Bronchial smooth muscle cell (primary cell): ENCODE measurements around the gene RBP7. TPM values are rescaled to one million over a fixed set of nuclear protein-coding genes. Genes with fewer than 3 reads are reported as not detected.

Experiments
- total RNA-seq: library from RNA; depleted of rRNA; stranded (reverse); fragments of >200 nt; gene quantifications from 2 replicates; pipeline ENCODE4 v1.2.1, GENCODE V29; 2014

RBP7 gene
- not detected in 2 replicates for total RNA-seq

DNA sequence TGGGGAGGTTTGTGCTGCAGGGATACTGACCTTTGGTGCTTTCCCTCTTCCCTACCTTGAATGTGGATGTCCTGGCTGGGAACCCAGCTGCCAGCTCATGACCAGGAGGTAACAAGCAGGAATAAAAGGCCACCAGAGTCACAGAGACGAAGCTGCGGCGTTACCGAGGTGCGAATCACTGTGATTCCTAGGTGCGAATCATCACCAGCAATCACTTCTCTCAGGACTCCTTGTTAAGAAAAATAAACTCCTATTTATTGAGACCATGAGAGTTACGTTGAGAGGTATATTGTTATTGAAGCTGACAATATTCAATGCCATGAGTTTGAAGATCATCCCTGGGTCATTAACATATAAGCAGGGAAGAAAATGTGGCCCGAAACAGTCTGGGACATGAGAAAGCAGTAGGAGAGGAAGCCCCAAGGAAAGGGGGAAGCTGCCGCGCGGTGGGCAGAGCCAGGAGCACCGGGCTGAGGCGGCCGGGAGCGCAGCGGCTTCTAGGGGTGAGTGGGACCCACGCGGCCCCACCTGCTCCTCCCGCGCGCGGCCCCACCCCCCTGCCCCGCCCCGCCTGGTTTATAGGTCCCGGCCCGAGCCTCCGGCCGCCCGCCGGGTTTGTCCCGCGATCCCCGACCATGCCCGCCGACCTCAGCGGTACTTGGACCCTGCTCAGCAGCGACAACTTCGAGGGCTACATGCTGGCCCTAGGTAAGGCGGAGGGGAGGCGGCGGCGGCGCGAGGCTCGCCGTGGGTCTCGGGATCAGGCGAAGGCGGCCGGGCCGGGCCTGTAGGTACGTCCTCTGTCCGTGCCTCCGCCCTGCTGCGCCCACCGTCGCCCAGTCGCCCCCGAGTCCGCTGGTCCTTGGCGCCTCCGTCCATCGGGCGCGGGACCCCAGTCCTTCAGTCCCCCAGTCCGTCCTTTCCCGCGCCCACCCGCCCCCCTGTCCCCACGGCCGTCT lies at the start of gene RBP7:
RBP7 (plus strand) TSS at position 605 of the 959 bp plus-strand sequence; CDS start at position 636, 31 bp downstream.

DNA sequence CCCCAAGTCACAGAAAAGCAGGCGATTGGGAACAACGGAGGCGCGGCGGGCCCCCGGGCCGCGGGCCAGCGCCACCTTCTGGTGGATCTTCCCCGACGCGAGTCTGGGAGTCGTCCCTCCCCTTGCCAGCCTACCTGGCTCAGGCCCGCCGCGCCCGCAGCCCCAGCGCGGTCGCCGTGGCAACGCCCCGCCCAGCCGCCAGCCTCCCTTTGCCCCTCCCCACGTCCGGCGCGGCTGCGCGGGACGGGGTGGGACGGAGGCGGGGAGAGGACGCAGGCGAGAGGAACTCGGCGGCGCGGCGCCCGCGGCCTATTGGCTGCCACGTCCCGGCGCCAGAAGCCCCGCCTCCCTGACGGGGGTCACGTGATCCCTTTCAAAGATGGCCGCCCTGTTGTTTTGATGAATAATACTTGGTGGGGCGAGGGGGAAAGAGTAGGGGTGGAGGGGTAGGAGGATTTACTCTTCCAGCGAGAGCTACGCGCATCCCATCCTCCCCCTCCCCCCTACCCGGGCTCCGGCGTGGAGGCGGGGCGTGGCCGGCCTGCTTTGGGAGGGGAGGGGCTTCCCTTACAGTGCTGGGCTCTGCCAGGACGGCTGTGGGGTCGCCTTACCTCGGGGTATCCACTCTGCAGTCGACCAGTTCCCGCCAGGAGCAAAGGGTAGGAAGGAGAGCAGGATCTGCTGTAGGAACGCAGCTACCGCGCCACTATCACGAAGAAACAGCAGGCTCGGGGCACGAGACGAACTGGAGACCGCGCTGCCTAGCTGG lies 35.7 kb downstream of the RBP7 start, which contains the start of gene UBE4B:
UBE4B (plus strand) TSS at position 369 of the 769 bp plus-strand sequence. CDS start 713 bp downstream, outside the sequence.

Other genes starting within 250 kb of the RBP7 start
- gene CLSTN1, start 173.3 kb upstream of the RBP7 start, total RNA-seq: 60.4 and 78.0 TPM in 2 replicates
- 23.8 and 30.1 TPM in 2 replicates for gene CTNNBIP1, start 87.0 kb upstream of the RBP7 start, total RNA-seq
- 17.8 and 21.1 TPM in 2 replicates for gene LZIC, start 53.8 kb upstream of the RBP7 start, total RNA-seq
- 15.6 and 18.0 TPM in 2 replicates for gene NMNAT1, start 53.8 kb upstream of the RBP7 start, total RNA-seq
- 26.5 and 27.4 TPM in 2 replicates for gene UBE4B, start 35.7 kb downstream of the RBP7 start, total RNA-seq
- gene KIF1B, start 213.3 kb downstream of the RBP7 start, total RNA-seq: 18.3 and 22.6 TPM in 2 replicates